ENCODE data around the gene ZNF680.

The ZNF680 gene

DNA sequence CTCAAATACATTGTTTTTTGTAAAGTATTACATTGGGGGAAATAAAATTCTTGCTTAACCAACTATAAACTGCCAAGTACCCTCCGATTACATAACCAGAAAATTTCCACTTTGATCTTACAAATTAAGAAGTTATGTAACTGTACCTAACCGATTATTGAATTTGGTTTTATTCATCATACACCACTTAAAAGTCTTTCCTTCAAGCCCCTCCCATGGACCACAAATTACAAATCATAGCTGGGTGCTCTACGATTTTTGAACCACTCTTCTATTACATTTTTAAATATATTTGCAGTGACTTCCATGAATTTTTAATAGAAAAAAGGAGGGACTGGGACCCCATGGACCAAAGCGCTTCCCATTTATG is 630 bp downstream of the ZNF680 start:
- peak overlapping the region; percentile 52 for H3K18ac ChIP-seq (ENCODE audit: low read length)
- H2AFZ ChIP-seq (ENCODE audit: low read length): peak overlapping the region; percentile 89
- no peak overlapping the region for H2BK15ac ChIP-seq (ENCODE audit: low read length)
- H3K23ac ChIP-seq (ENCODE audit: low read depth, low read length, poor library complexity): peak overlapping the region; percentile 65
- no peak overlapping the region for H3K14ac ChIP-seq (ENCODE audit: low read length)
- no peaks in the 10 kb centered on the region for H3K79me1 ChIP-seq (ENCODE audit: low read depth, low read length)
- H4K8ac ChIP-seq (ENCODE audit: low read depth, low read length): no peak overlapping the region
- peaks cover 0 to 42% of the 10 kb centered on the region in 2 donors for H3K36me3 ChIP-seq (replicated peaks in 1 of 2; ENCODE audit: control insufficient read depth in 2 of 2, insufficient read depth in 2 of 2, low read length in 2 of 2)
- no peaks in the 10 kb centered on the region for H3K4me1 ChIP-seq (ENCODE audit: control insufficient read depth in 2 of 2, insufficient read depth in 1 of 2, low read depth in 1 of 2, low read length in 2 of 2)
- DNase-seq (ENCODE audit: low spot score): no peak
- H3K9me3 ChIP-seq (replicated peaks in 1 of 2; ENCODE audit: control insufficient read depth in 2 of 2, insufficient read depth in 1 of 2, low read depth in 1 of 2, low read length in 2 of 2): peaks cover under 1 to 42% of the 10 kb centered on the region in 2 donors
- H2BK120ac ChIP-seq (ENCODE audit: low read depth, low read length): no peak overlapping the region
- no peak overlapping the region for H2BK5ac ChIP-seq (ENCODE audit: low read length)
- H2AK5ac ChIP-seq (ENCODE audit: low read depth, low read length): no peak overlapping the region
- no peak overlapping the region for H4K91ac ChIP-seq (ENCODE audit: low read depth, low read length, poor library complexity)
- H3K4ac ChIP-seq (ENCODE audit: low read length): no peak overlapping the region
- peak overlapping the region; percentile 87 to 92 for H3K4me3 ChIP-seq (ENCODE audit: low read length in 2 of 2)
- H3K27me3 ChIP-seq (ENCODE audit: control insufficient read depth in 3 of 3, insufficient read depth in 3 of 3, low read depth in 1 of 3, low read length in 3 of 3): no peaks in the 10 kb centered on the region
- H2BK12ac ChIP-seq (ENCODE audit: low read length): no peak overlapping the region
- H3K4me2 ChIP-seq (ENCODE audit: insufficient read depth, low read length, poor library complexity, severe bottlenecking): no peak overlapping the region
- WGBS, 2 donors (ENCODE audit: extremely low coverage in 2 of 2, insufficient read length in 2 of 2, insufficient replicate concordance in 1 of 2): no CpG with 5 or more reads among the region's 4 CpGs
- no peak overlapping the region for H3K9ac ChIP-seq (ENCODE audit: low read depth, low read length, poor library complexity)
- peak overlapping the region; percentile 86 for H3K27ac ChIP-seq (replicated peaks; ENCODE audit: low read length)

DNA sequence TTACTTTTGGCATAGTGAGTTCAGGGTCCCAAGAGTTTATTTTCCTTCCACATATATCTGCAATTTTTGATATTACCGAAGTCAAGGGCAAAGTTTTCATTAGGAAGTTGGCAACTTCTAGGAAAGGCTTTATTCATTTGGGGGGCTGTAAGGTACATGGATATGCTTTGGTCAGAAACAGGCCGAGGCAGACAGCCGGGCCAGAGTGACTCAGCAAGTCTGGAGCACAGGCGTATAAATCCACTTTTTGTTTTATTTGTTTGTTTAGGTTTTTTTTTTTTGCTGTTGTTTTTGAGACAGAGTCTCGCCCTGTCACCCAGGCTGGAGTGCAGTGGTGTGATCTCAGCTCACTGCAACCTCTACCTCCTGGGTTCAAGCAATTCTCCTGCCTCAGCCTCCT is 3.7 kb downstream of the ZNF680 start:
- no peak overlapping the region for H4K91ac ChIP-seq (ENCODE audit: low read depth, low read length, poor library complexity)
- H2AK5ac ChIP-seq (ENCODE audit: low read depth, low read length): no peak overlapping the region
- H2AFZ ChIP-seq (ENCODE audit: low read length): no peak overlapping the region
- no peak overlapping the region for H3K4me3 ChIP-seq (ENCODE audit: low read length in 2 of 2)
- H3K79me1 ChIP-seq (ENCODE audit: low read depth, low read length): no peaks in the 10 kb centered on the region
- H3K23ac ChIP-seq (ENCODE audit: low read depth, low read length, poor library complexity): no peak overlapping the region
- H3K36me3 ChIP-seq (replicated peaks in 1 of 2; ENCODE audit: control insufficient read depth in 2 of 2, insufficient read depth in 2 of 2, low read length in 2 of 2): peaks cover 0 to 57% of the 10 kb centered on the region in 2 donors
- no CpG with 5 or more reads among the region's 5 CpGs for WGBS, 2 donors (ENCODE audit: extremely low coverage in 2 of 2, insufficient read length in 2 of 2, insufficient replicate concordance in 1 of 2)
- no peak overlapping the region for H3K4ac ChIP-seq (ENCODE audit: low read length)
- H2BK15ac ChIP-seq (ENCODE audit: low read length): no peak overlapping the region
- no peaks in the 10 kb centered on the region for H3K4me1 ChIP-seq (ENCODE audit: control insufficient read depth in 2 of 2, insufficient read depth in 1 of 2, low read depth in 1 of 2, low read length in 2 of 2)
- H2BK120ac ChIP-seq (ENCODE audit: low read depth, low read length): no peak overlapping the region
- no peak overlapping the region for H3K4me2 ChIP-seq (ENCODE audit: insufficient read depth, low read length, poor library complexity, severe bottlenecking)
- H3K9me3 ChIP-seq (replicated peaks in 1 of 2; ENCODE audit: control insufficient read depth in 2 of 2, insufficient read depth in 1 of 2, low read depth in 1 of 2, low read length in 2 of 2): peaks cover 1 to 70% of the 10 kb centered on the region in 2 donors
- no peak overlapping the region for H3K27ac ChIP-seq (replicated peaks; ENCODE audit: low read length)
- H2BK5ac ChIP-seq (ENCODE audit: low read length): no peak overlapping the region
- no peak overlapping the region for H2BK12ac ChIP-seq (ENCODE audit: low read length)
- H3K14ac ChIP-seq (ENCODE audit: low read length): no peak overlapping the region
- no peak overlapping the region for H3K9ac ChIP-seq (ENCODE audit: low read depth, low read length, poor library complexity)
- no peak overlapping the region for H3K18ac ChIP-seq (ENCODE audit: low read length)
- no peak overlapping the region for H4K8ac ChIP-seq (ENCODE audit: low read depth, low read length)
- no peak for DNase-seq (ENCODE audit: low spot score)
- no peaks in the 10 kb centered on the region for H3K27me3 ChIP-seq (ENCODE audit: control insufficient read depth in 3 of 3, insufficient read depth in 3 of 3, low read depth in 1 of 3, low read length in 3 of 3)

DNA sequence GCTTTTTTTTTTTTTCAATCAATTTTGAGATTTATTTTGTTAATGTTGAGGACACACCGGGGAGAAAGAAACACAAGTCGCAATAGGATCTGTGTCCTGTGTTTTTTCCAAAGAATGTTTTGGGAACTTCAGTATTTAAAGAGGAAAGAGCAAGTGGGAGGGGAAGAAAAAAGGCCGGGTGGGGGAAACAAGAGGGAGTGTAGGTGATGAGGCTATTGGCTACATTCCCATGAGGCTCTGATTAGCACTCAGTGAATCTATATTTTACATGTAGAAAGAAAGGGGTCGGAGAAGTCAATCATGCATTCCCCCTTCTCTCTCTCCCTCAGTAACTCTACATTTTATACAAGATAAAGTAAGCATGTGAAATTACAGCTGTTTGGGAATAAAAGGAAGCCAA is 4.1 kb downstream of the ZNF680 start:
- Histone ChIP-seq H3K9ac (ENCODE audit: low read depth, low read length, poor library complexity) (no peak overlapping the region), H3K23ac (ENCODE audit: low read depth, low read length, poor library complexity) (no peak overlapping the region), H3K4me3 (ENCODE audit: low read length in 2 of 2) (no peak overlapping the region), H3K4me2 (ENCODE audit: insufficient read depth, low read length, poor library complexity, severe bottlenecking) (no peak overlapping the region), H2BK120ac (ENCODE audit: low read depth, low read length) (no peak overlapping the region), H2BK12ac (ENCODE audit: low read length) (no peak overlapping the region), H2AK5ac (ENCODE audit: low read depth, low read length) (no peak overlapping the region), H3K27me3 (ENCODE audit: control insufficient read depth in 3 of 3, insufficient read depth in 3 of 3, low read depth in 1 of 3, low read length in 3 of 3) (no peaks in the 10 kb centered on the region), H2BK15ac (ENCODE audit: low read length) (no peak overlapping the region), H4K91ac (ENCODE audit: low read depth, low read length, poor library complexity) (no peak overlapping the region), H3K36me3 (replicated peaks in 1 of 2; ENCODE audit: control insufficient read depth in 2 of 2, insufficient read depth in 2 of 2, low read length in 2 of 2) (peaks cover 0 to 57% of the 10 kb centered on the region in 2 donors), H3K18ac (ENCODE audit: low read length) (no peak overlapping the region), H3K14ac (ENCODE audit: low read length) (no peak overlapping the region), H3K4me1 (ENCODE audit: control insufficient read depth in 2 of 2, insufficient read depth in 1 of 2, low read depth in 1 of 2, low read length in 2 of 2) (no peaks in the 10 kb centered on the region), H2AFZ (ENCODE audit: low read length) (no peak overlapping the region), H3K9me3 (replicated peaks in 1 of 2; ENCODE audit: control insufficient read depth in 2 of 2, insufficient read depth in 1 of 2, low read depth in 1 of 2, low read length in 2 of 2) (peaks cover 1 to 70% of the 10 kb centered on the region in 2 donors), H3K4ac (ENCODE audit: low read length) (no peak overlapping the region), H3K27ac (replicated peaks; ENCODE audit: low read length) (no peak overlapping the region), H2BK5ac (ENCODE audit: low read length) (no peak overlapping the region), H4K8ac (ENCODE audit: low read depth, low read length) (no peak overlapping the region), H3K79me1 (ENCODE audit: low read depth, low read length) (no peaks in the 10 kb centered on the region)
- no CpG with 5 or more reads among the region's 4 CpGs for WGBS, 2 donors (ENCODE audit: extremely low coverage in 2 of 2, insufficient read length in 2 of 2, insufficient replicate concordance in 1 of 2)
- no peak for DNase-seq (ENCODE audit: low spot score)

DNA sequence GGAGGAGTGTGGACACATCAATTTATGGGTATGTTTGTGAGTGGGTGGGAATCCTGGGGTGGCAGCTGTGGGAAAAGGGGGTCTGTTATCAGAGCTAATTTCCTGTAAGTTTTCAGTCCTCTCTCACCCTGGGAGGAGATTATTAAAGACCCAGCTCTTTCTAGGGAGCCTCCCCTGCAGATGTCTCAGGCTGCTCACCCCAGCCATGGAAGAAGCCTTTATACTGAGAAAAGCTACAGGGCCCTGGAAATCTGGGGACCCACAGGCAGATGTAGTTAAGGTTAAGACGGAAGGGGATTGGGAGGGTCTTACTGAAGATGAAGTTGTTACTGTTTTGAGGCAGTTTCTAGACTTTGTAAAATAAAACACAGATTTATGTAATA is 4.6 kb downstream of the ZNF680 start:
- DNase-seq (ENCODE audit: low spot score): no peak
- no CpG with 5 or more reads among the region's 1 CpG for WGBS, 2 donors (ENCODE audit: extremely low coverage in 2 of 2, insufficient read length in 2 of 2, insufficient replicate concordance in 1 of 2)
- H3K18ac ChIP-seq (ENCODE audit: low read length): no peak overlapping the region

More for the DNA sequence above, 4.6 kb downstream of the ZNF680 start:
- H3K4ac ChIP-seq (ENCODE audit: low read length): no peak overlapping the region
- no peak overlapping the region for H3K23ac ChIP-seq (ENCODE audit: low read depth, low read length, poor library complexity)
- H3K9ac ChIP-seq (ENCODE audit: low read depth, low read length, poor library complexity): no peak overlapping the region
- H2BK5ac ChIP-seq (ENCODE audit: low read length): no peak overlapping the region
- peaks cover 0 to 60% of the 10 kb centered on the region in 2 donors for H3K36me3 ChIP-seq (replicated peaks in 1 of 2; ENCODE audit: control insufficient read depth in 2 of 2, insufficient read depth in 2 of 2, low read length in 2 of 2)
- H2BK120ac ChIP-seq (ENCODE audit: low read depth, low read length): no peak overlapping the region
- H4K91ac ChIP-seq (ENCODE audit: low read depth, low read length, poor library complexity): no peak overlapping the region
- H3K4me3 ChIP-seq (ENCODE audit: low read length in 2 of 2): no peak overlapping the region
- no peak overlapping the region for H2AFZ ChIP-seq (ENCODE audit: low read length)
- no peaks in the 10 kb centered on the region for H3K27me3 ChIP-seq (ENCODE audit: control insufficient read depth in 3 of 3, insufficient read depth in 3 of 3, low read depth in 1 of 3, low read length in 3 of 3)
- no peak overlapping the region for H3K4me2 ChIP-seq (ENCODE audit: insufficient read depth, low read length, poor library complexity, severe bottlenecking)
- H2AK5ac ChIP-seq (ENCODE audit: low read depth, low read length): no peak overlapping the region
- H3K14ac ChIP-seq (ENCODE audit: low read length): no peak overlapping the region
- no peaks in the 10 kb centered on the region for H3K79me1 ChIP-seq (ENCODE audit: low read depth, low read length)
- no peaks in the 10 kb centered on the region for H3K4me1 ChIP-seq (ENCODE audit: control insufficient read depth in 2 of 2, insufficient read depth in 1 of 2, low read depth in 1 of 2, low read length in 2 of 2)
- no peak overlapping the region for H2BK15ac ChIP-seq (ENCODE audit: low read length)
- no peak overlapping the region for H2BK12ac ChIP-seq (ENCODE audit: low read length)
- H4K8ac ChIP-seq (ENCODE audit: low read depth, low read length): no peak overlapping the region
- no peak overlapping the region for H3K27ac ChIP-seq (replicated peaks; ENCODE audit: low read length)
- H3K9me3 ChIP-seq (replicated peaks in 1 of 2; ENCODE audit: control insufficient read depth in 2 of 2, insufficient read depth in 1 of 2, low read depth in 1 of 2, low read length in 2 of 2): peaks cover 3 to 74% of the 10 kb centered on the region in 2 donors
